ENCODE results near the gene SEC22A.
"Not testable (repeated sequence)": the region's sequence is repeated elsewhere in the genome, so short reads cannot be mapped to it uniquely, and the experiment has no call there.

SEC22A gene

GRCh38 chr3:123180791-123181190 lies 21.0 kb upstream of the SEC22A start:
- no peak for DNase-seq (ENCODE audit: low read depth in 1 of 2, low spot score in 1 of 2)

GRCh38 chr3:123186695-123187094 lies 15.0 kb upstream of the SEC22A start:
- no peak for DNase-seq (ENCODE audit: low read depth in 1 of 2, low spot score in 1 of 2)

GRCh38 chr3:123188058-123188457 lies 13.7 kb upstream of the SEC22A start:
- no peak for DNase-seq (ENCODE audit: low read depth in 1 of 2, low spot score in 1 of 2)

GRCh38 chr3:123193448-123194101 lies 8.2 kb upstream of the SEC22A start:
- no peak for DNase-seq (ENCODE audit: low read depth in 1 of 2, low spot score in 1 of 2)

GRCh38 chr3:123194552-123194951 lies 7.2 kb upstream of the SEC22A start:
- no peak for DNase-seq (ENCODE audit: low read depth in 1 of 2, low spot score in 1 of 2)

- DNase-seq (ENCODE audit: low read depth in 1 of 2, low spot score in 1 of 2): no peak
Observed at GRCh38 chr3:123198372-123198771, 3.4 kb upstream of the SEC22A start.

GRCh38 chr3:123201223-123201556 lies 553 bp upstream of the SEC22A start:
- no peak for DNase-seq (ENCODE audit: low read depth in 1 of 2, low spot score in 1 of 2)

GRCh38 chr3:123202451-123202850 lies 708 bp downstream of the SEC22A start:
- no peak for DNase-seq (ENCODE audit: low read depth in 1 of 2, low spot score in 1 of 2)

GRCh38 chr3:123218990-123219389 lies 17.2 kb downstream of the SEC22A start:
- DNase-seq (ENCODE audit: low read depth in 1 of 2, low spot score in 1 of 2): no peak

- DNase-seq (ENCODE audit: low read depth in 1 of 2, low spot score in 1 of 2): not testable (repeated sequence)
Observed at GRCh38 chr3:123221369-123221768, 19.6 kb downstream of the SEC22A start.

GRCh38 chr3:123225016-123225415 lies 23.3 kb downstream of the SEC22A start:
- DNase-seq (ENCODE audit: low read depth in 1 of 2, low spot score in 1 of 2): no peak

GRCh38 chr3:123226549-123226948 lies 24.8 kb downstream of the SEC22A start:
- no peak for DNase-seq (ENCODE audit: low read depth in 1 of 2, low spot score in 1 of 2)

- no peak for DNase-seq (ENCODE audit: low read depth in 1 of 2, low spot score in 1 of 2)
Observed at GRCh38 chr3:123229145-123229544, 27.4 kb downstream of the SEC22A start.

GRCh38 chr3:123236902-123237301 lies 35.2 kb downstream of the SEC22A start:
- DNase-seq (ENCODE audit: low read depth in 1 of 2, low spot score in 1 of 2): no peak

GRCh38 chr3:123239186-123239585 lies 37.4 kb downstream of the SEC22A start:
- DNase-seq (ENCODE audit: low read depth in 1 of 2, low spot score in 1 of 2): not testable (repeated sequence)

- no peak for DNase-seq (ENCODE audit: low read depth in 1 of 2, low spot score in 1 of 2)
Observed at GRCh38 chr3:123239756-123240155, 38.0 kb downstream of the SEC22A start.

GRCh38 chr3:123244128-123244527 lies 42.4 kb downstream of the SEC22A start:
- no peak for DNase-seq (ENCODE audit: low read depth in 1 of 2, low spot score in 1 of 2)

GRCh38 chr3:123246866-123247265 lies 45.1 kb downstream of the SEC22A start:
- DNase-seq (ENCODE audit: low read depth in 1 of 2, low spot score in 1 of 2): no peak

- DNase-seq (ENCODE audit: low read depth in 1 of 2, low spot score in 1 of 2): no peak
Observed at GRCh38 chr3:123256256-123256655, 54.5 kb downstream of the SEC22A start.

- DNase-seq (ENCODE audit: low read depth in 1 of 2, low spot score in 1 of 2): no peak
Observed at GRCh38 chr3:123258359-123258758, 56.6 kb downstream of the SEC22A start.

- no peak for DNase-seq (ENCODE audit: low read depth in 1 of 2, low spot score in 1 of 2)
Observed at GRCh38 chr3:123258811-123259420, 57.2 kb downstream of the SEC22A start.

- no peak for DNase-seq (ENCODE audit: low read depth in 1 of 2, low spot score in 1 of 2)
Observed at GRCh38 chr3:123261666-123262065, 59.9 kb downstream of the SEC22A start.

GRCh38 chr3:123262226-123262625 lies 60.5 kb downstream of the SEC22A start:
- DNase-seq (ENCODE audit: low read depth in 1 of 2, low spot score in 1 of 2): no peak

All from activated CD4-positive, alpha-beta T cell treated with anti-CD3 and anti-CD28 coated beads, Interleukin-2, amount 50 U/mL, for 24 hours (primary cell).